Endothelial cell of umbilical vein (primary cell): ENCODE data around the gene TFDP1. TPM values are rescaled to one million over a fixed set of nuclear protein-coding genes. Genes with fewer than 3 reads are reported as not detected.
"Not testable (repeated sequence)": the region's sequence is repeated elsewhere in the genome, so short reads cannot be mapped to it uniquely, and the experiment has no call there.

Source experiments
- BruUV-seq: library from RNA; stranded (reverse); fragments of 400-500 nt; replicated peaks from 2 replicates; lab custom pipeline; 2021; lab: Mats Ljungman, UMichigan
- CTCF ChIA-PET: fragments of 300-600, 350-600 bp; sonication (Branson Sonifier 250); formaldehyde crosslinking; loops from one replicate; lab custom pipeline; 2021; ENCODE audit warnings: antibody characterized with exemption, inconsistent platforms; lab: Charles Lee
- POLR2A ChIA-PET: fragments of 300-600, 350-600 bp; sonication (Branson Sonifier 250); formaldehyde crosslinking; loops from one replicate; lab custom pipeline; 2021; ENCODE audit warnings: antibody characterized with exemption, inconsistent platforms; lab: Charles Lee
- DNase-seq: peaks from one replicate; pipeline ENCODE4 v3.0.0-alpha.2; 2011; ENCODE audit warnings: low read depth, low spot score
- FAIRE-seq: peaks from 2 replicates; lab custom pipeline; 2011; peaks lifted over from hg19 to GRCh38; lab: Jason Lieb, UNC
- H2AFZ ChIP-seq: 2 replicates; pipeline ENCODE4 v1.6.0; 2012; ENCODE audit warnings: low read depth, low read length, control low read depth, inconsistent platforms
- H3K27ac ChIP-seq: 2 replicates; pipeline ENCODE4 v1.5.1; 2011; ENCODE audit warnings: low read depth, mild to moderate bottlenecking, control low read depth, low read length, moderate library complexity; ENCODE audit not compliant: insufficient read depth
- H3K27me3 ChIP-seq, 2 experiments: 2 replicates each; pipeline versions ENCODE4 v1.6.0 to v1.6.1; 2011; ENCODE audit warnings: low read length in 2 of 2, mixed read lengths in 1 of 2; ENCODE audit not compliant: control insufficient read depth in 2 of 2, insufficient read depth in 2 of 2
- H3K36me3 ChIP-seq, 2 experiments: 2 replicates in 1 of 2; 3 replicates in 1 of 2; pipeline ENCODE4 v1.5.1; 2011; ENCODE audit warnings: low read length in 2 of 2, mild to moderate bottlenecking in 1 of 2, moderate library complexity in 1 of 2; ENCODE audit not compliant: control insufficient read depth in 2 of 2, insufficient read depth in 2 of 2; ENCODE audit errors: extremely low read depth in 1 of 2
- H3K4me1 ChIP-seq: 3 replicates; pipeline ENCODE4 v1.5.1; 2011; ENCODE audit warnings: mild to moderate bottlenecking, low read length; ENCODE audit not compliant: control insufficient read depth, insufficient read depth; ENCODE audit errors: extremely low read depth
- H3K4me2 ChIP-seq: 2 replicates; pipeline ENCODE4 v1.6.1; 2011; ENCODE audit warnings: low read length, control low read depth, mixed read lengths; ENCODE audit not compliant: insufficient read depth
- H3K4me3 ChIP-seq, 3 experiments: fragments of 200-600 bp in 1 of 3; sonication (generic), shearing (Covaris generic) in 1 of 3; replicated peaks in 1 of 3; 2 replicates each; pipeline ENCODE4 v1.5.1; 2011 to 2016; ENCODE audit warnings: control low read depth in 3 of 3, low read length in 3 of 3, mild to moderate bottlenecking in 2 of 3, inconsistent platforms in 1 of 3, low read depth in 1 of 3, moderate library complexity in 1 of 3; ENCODE audit not compliant: insufficient read depth in 1 of 3
- H3K79me2 ChIP-seq: 2 replicates; pipeline ENCODE4 v1.6.0; 2012; ENCODE audit warnings: low read length, inconsistent platforms; ENCODE audit not compliant: control insufficient read depth, insufficient read depth
- H3K9ac ChIP-seq: replicated peaks from 2 replicates; pipeline ENCODE3; 2011; ENCODE audit warnings: low read length, control low read depth; ENCODE audit not compliant: insufficient read depth; ENCODE audit errors: extremely low read depth
- H3K9me1 ChIP-seq: replicated peaks from 3 replicates; pipeline ENCODE4 v1.6.0; 2011; ENCODE audit warnings: mild to moderate bottlenecking, low read length; ENCODE audit not compliant: control insufficient read depth, insufficient read depth; ENCODE audit errors: extremely low read depth
- H3K9me3 ChIP-seq: replicated peaks from 2 replicates; pipeline ENCODE4 v1.5.1; 2012; ENCODE audit warnings: low read length, inconsistent platforms; ENCODE audit not compliant: control insufficient read depth, insufficient read depth
- H4K20me1 ChIP-seq: replicated peaks from 2 replicates; pipeline ENCODE3; 2011; ENCODE audit warnings: mild to moderate bottlenecking, low read length; ENCODE audit not compliant: control insufficient read depth, insufficient read depth; ENCODE audit errors: extremely low read depth
- dilution Hi-C: fragments of 300-500 bp; cut with MboI; formaldehyde crosslinking; loops from one replicate; pipeline ENCODE4 v1.15.0; 2019; ENCODE audit warnings: low sequenced_read_pairs; ENCODE audit not compliant: extremely low pct_ligation_motif_present
- intact Hi-C: fragments of 100-400 bp; cut with micrococcal nuclease; formaldehyde crosslinking; loops from one replicate; pipeline ENCODE4 v1.10.0; 2022
- polyA plus RNA-seq, 4 experiments: library from polyadenylated mRNA; depleted of rRNA in 3 of 4; stranded (reverse) in 3 of 4; unstranded in 1 of 4; fragments of >200 nt; gene quantifications; 2 replicates each; pipeline versions ENCODE4 v1.2.1 to v1.2.3, GENCODE V29; 2011 to 2012; ENCODE audit warnings: missing spikeins in 1 of 4
- total RNA-seq: library from RNA; stranded (reverse); gene quantifications from 2 replicates; pipeline ENCODE4 v1.2.3, GENCODE V29; 2021
- TF ChIP-seq, protein P1 (sequence below), 2 donors: IDR thresholded peaks; 1 replicate in 1 of 2; 2 replicates in 1 of 2; pipeline ENCODE4 v1.5.1; 2011; ENCODE audit warnings: low read length in 2 of 2, mild to moderate bottlenecking in 2 of 2, moderate library complexity in 2 of 2, control low read depth in 1 of 2, inconsistent platforms in 1 of 2, low read depth in 1 of 2; ENCODE audit not compliant: insufficient read depth in 1 of 2; ENCODE audit errors: extremely low read depth in 1 of 2

Gene TFDP1
- total and polyA plus RNA-seq, 2 donors (not counting 3 experiments of a cell fraction or from before 2014, with no cell fraction given): 64.3 to 137 TPM

DNA sequence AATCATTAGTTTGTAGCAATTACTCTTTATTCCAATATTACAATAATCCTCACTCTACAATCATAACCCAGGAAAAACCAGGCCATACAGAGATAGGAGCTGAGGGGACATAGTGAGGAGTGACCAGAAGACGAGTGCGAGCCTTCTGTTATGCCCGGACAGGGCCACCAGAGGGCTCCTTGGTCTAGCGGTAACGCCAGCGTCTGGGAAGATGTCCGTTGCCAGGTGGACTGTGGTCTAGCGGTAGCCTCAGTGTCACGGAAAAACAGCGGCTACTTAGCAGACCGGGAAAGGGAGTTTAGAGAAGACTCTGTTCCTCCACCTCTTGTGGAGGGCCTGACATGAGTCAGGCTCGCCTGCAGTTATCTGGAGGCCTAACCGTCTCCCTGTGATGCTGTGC, 36.9 kb downstream of the TFDP1 start:
- dilution Hi-C loops, CTCF ChIA-PET, H3K4me1 ChIP-seq, H3K27me3 ChIP-seq, intact Hi-C loops, BruUV-seq, POLR2A ChIA-PET, H3K27ac ChIP-seq, H3K36me3 ChIP-seq, H2AFZ ChIP-seq, FAIRE-seq, H3K9me3 ChIP-seq, H3K9me1 ChIP-seq, H3K9ac ChIP-seq, H4K20me1 ChIP-seq, H3K4me2 ChIP-seq, DNase-seq, H3K4me3 ChIP-seq: not testable (repeated sequence)
- TF ChIP-seq, protein P1, sequence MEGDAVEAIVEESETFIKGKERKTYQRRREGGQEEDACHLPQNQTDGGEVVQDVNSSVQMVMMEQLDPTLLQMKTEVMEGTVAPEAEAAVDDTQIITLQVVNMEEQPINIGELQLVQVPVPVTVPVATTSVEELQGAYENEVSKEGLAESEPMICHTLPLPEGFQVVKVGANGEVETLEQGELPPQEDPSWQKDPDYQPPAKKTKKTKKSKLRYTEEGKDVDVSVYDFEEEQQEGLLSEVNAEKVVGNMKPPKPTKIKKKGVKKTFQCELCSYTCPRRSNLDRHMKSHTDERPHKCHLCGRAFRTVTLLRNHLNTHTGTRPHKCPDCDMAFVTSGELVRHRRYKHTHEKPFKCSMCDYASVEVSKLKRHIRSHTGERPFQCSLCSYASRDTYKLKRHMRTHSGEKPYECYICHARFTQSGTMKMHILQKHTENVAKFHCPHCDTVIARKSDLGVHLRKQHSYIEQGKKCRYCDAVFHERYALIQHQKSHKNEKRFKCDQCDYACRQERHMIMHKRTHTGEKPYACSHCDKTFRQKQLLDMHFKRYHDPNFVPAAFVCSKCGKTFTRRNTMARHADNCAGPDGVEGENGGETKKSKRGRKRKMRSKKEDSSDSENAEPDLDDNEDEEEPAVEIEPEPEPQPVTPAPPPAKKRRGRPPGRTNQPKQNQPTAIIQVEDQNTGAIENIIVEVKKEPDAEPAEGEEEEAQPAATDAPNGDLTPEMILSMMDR (IDR thresholded peaks at IDR 0.05; ENCODE audit: extremely low read depth in 1 of 2, insufficient read depth in 1 of 2, low read depth in 1 of 2, low read length in 2 of 2): peak in 1 of 2 donors; percentile 31
- H3K79me2 ChIP-seq: peaks cover 62% of the 10 kb centered on the region

DNA sequence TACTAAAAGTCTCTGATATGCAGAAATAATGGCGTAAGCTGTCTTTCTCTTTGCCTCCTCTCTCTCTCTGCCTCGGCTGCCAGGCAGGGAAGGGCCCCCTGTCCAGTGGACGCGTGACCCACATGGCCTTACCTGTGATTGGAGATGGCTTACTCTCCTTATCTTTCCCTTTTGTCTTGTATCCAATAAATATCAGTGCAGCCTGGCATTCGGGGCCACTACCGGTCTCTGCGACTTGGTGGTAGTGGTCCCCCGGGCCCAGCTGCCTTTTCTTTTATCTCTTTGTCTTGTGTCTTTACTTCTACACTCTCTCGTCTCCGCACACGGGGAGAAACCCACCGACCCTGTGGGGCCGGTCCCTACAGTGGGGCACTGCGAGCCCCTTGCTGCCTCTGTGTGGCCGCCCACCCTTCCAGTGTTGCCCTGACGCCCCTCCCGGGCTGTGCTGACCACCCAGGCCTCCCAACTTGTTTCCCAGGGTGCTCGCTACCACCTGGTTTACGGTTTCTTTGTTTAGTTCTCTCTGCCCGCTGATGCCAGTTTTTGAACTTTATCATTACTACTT, 37.5 kb downstream of the TFDP1 start:
- BruUV-seq, H3K36me3 ChIP-seq, H3K9me3 ChIP-seq, H3K9ac ChIP-seq, H3K4me2 ChIP-seq, H3K27ac ChIP-seq, DNase-seq, dilution Hi-C loops, H3K27me3 ChIP-seq, FAIRE-seq, H3K4me1 ChIP-seq, H3K4me3 ChIP-seq, H4K20me1 ChIP-seq, CTCF ChIA-PET, intact Hi-C loops, POLR2A ChIA-PET, H3K9me1 ChIP-seq, H2AFZ ChIP-seq: not testable (repeated sequence)
- H3K79me2 ChIP-seq: peaks cover 60% of the 10 kb centered on the region
